Esophagus muscularis mucosa (tissue), 4 donors: ENCODE measurements around the gene SLC17A9. TPM values are rescaled to one million over a fixed set of nuclear protein-coding genes. Genes with fewer than 3 reads are reported as not detected.

ENCODE experiments used
- DNase-seq: peaks from one replicate; pipeline ENCODE4 v3.0.0-alpha.2; 2017; ENCODE audit errors: extremely low spot score
- H3K27ac ChIP-seq, 4 donors: fragments of 200-600 bp; sonication (generic); replicated peaks in 1 of 4; 1 replicate in 3 of 4; 2 replicates in 1 of 4; pipeline ENCODE4 v1.5.1; 2016 to 2019; ENCODE audit warnings: mild to moderate bottlenecking in 1 of 4
- H3K27me3 ChIP-seq, 4 donors: fragments of 200-600 bp; sonication (generic); one replicate each; pipeline versions ENCODE4 v1.5.1 to v1.6.0; 2016 to 2019
- H3K36me3 ChIP-seq, 4 donors: fragments of 200-600 bp; sonication (generic); one replicate each; pipeline ENCODE4 v1.5.1; 2016 to 2019
- H3K4me1 ChIP-seq, 4 donors: fragments of 200-600 bp; sonication (generic); one replicate each; pipeline ENCODE4 v1.5.1; 2016 to 2019
- H3K4me3 ChIP-seq, 4 donors: fragments of 200-600 bp; sonication (generic); 1 replicate in 2 of 4; 2 replicates in 2 of 4; pipeline ENCODE4 v1.5.1; 2016 to 2019; ENCODE audit warnings: mild to moderate bottlenecking in 4 of 4, moderate library complexity in 1 of 4
- H3K9me3 ChIP-seq, 4 donors: fragments of 200-600 bp; sonication (generic); 1 replicate in 3 of 4; 2 replicates in 1 of 4; pipeline ENCODE4 v1.5.1; 2016 to 2019
- EP300 ChIP-seq: sonication (generic); formaldehyde crosslinking; IDR thresholded peaks from one replicate; pipeline ENCODE4 v1.6.1; 2017; ENCODE audit warnings: antibody characterized with exemption
- POLR2A ChIP-seq: fragments of 450-650 bp; IDR thresholded peaks from one replicate; pipeline ENCODE4 v1.6.1; 2017; ENCODE audit warnings: antibody characterized with exemption, moderate library complexity, mild to moderate bottlenecking, low read depth
- POLR2AphosphoS5 ChIP-seq, 2 donors: sonication (generic); formaldehyde crosslinking; IDR thresholded peaks; one replicate each; pipeline ENCODE4 v1.6.1; 2017; ENCODE audit warnings: antibody characterized with exemption in 2 of 2
- WGBS: methylation state at CpG from one replicate; pipeline ENCODE4 v1.1.5; 2018; 5-methylcytosine and 5-hydroxymethylcytosine counted together
- intact Hi-C: fragments of 100-400 bp; cut with DNase I; formaldehyde crosslinking; loops from one replicate; pipeline ENCODE4 v1.15.1; 2023
- total RNA-seq, 4 donors: library from RNA; depleted of rRNA; stranded (reverse); fragments of >200 nt; gene quantifications; one replicate each; pipeline versions ENCODE4 v1.1.0 to v1.2.1, GENCODE V29; 2016
- TF ChIP-seq, protein P1 (sequence below), 3 experiments: fragments of 200-600 bp in 2 of 3; fragments of 450-650 bp in 1 of 3; sonication (generic) in 2 of 3; IDR thresholded peaks; one replicate each; pipeline ENCODE4 v1.5.1; 2017 to 2019; ENCODE audit warnings: antibody characterized with exemption in 3 of 3, mild to moderate bottlenecking in 2 of 3, moderate library complexity in 1 of 3

The SLC17A9 gene
- total RNA-seq, 4 donors from 2014 or later = 2.2 to 5.2 (median 2.7) TPM

GRCh38 chr20:63013207-63013606 lies 60.7 kb downstream of the SLC17A9 start:
- Histone ChIP-seq H3K27me3 (peaks cover 6 to 100% (median 39%) of the 10 kb centered on the region in 4 donors), H3K36me3 (no peaks in the 10 kb centered on the region), H3K4me1 (peaks cover 9 to 22% (median 15%) of the 10 kb centered on the region in 4 donors), H3K4me3 (no peak overlapping the region), H3K27ac (no peak overlapping the region), H3K9me3 (peaks cover 0 to 22% (median 15%) of the 10 kb centered on the region in 4 donors)
- intact Hi-C loops = no loop called here
- no peak for DNase-seq
- TF ChIP-seq, protein P1, sequence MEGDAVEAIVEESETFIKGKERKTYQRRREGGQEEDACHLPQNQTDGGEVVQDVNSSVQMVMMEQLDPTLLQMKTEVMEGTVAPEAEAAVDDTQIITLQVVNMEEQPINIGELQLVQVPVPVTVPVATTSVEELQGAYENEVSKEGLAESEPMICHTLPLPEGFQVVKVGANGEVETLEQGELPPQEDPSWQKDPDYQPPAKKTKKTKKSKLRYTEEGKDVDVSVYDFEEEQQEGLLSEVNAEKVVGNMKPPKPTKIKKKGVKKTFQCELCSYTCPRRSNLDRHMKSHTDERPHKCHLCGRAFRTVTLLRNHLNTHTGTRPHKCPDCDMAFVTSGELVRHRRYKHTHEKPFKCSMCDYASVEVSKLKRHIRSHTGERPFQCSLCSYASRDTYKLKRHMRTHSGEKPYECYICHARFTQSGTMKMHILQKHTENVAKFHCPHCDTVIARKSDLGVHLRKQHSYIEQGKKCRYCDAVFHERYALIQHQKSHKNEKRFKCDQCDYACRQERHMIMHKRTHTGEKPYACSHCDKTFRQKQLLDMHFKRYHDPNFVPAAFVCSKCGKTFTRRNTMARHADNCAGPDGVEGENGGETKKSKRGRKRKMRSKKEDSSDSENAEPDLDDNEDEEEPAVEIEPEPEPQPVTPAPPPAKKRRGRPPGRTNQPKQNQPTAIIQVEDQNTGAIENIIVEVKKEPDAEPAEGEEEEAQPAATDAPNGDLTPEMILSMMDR (IDR thresholded peaks at IDR 0.05) = no peak
- TF ChIP-seq POLR2A (no peak), EP300 (no peak), POLR2AphosphoS5 (IDR thresholded peaks at IDR 0.05) (no peak)

- TF ChIP-seq, protein P1 (IDR thresholded peaks at IDR 0.05) = no peak
- TF ChIP-seq EP300 = no peak
- no peak for TF ChIP-seq POLR2A
- no peak for TF ChIP-seq POLR2AphosphoS5 (IDR thresholded peaks at IDR 0.05)
- 19% methylated on average over 12 of the region's 12 CpGs for WGBS
- H3K27me3 ChIP-seq = peaks cover 4 to 99% (median 29%) of the 10 kb centered on the region in 4 donors
- H3K9me3 ChIP-seq = peaks cover 0 to 22% (median 15%) of the 10 kb centered on the region in 4 donors
- H3K27ac ChIP-seq = no peak overlapping the region
- H3K4me1 ChIP-seq = peaks cover 1 to 11% (median 4%) of the 10 kb centered on the region in 4 donors
- no peak overlapping the region for H3K4me3 ChIP-seq
- intact Hi-C loops = no loop called here
- no peaks in the 10 kb centered on the region for H3K36me3 ChIP-seq
- no peak for DNase-seq
These were observed 61.8 kb downstream of the SLC17A9 start for GRCh38 chr20:63014287-63014686.

GRCh38 chr20:63014710-63015109 lies 62.2 kb downstream of the SLC17A9 start:
- Histone ChIP-seq H3K36me3 (no peaks in the 10 kb centered on the region), H3K27ac (no peak overlapping the region), H3K27me3 (peaks cover 2 to 98% (median 25%) of the 10 kb centered on the region in 4 donors), H3K4me3 (no peak overlapping the region), H3K4me1 (peaks cover 0 to 7% (median under 1%) of the 10 kb centered on the region in 4 donors), H3K9me3 (peaks cover 0 to 22% (median 15%) of the 10 kb centered on the region in 4 donors)
- TF ChIP-seq EP300 (no peak), POLR2AphosphoS5 (IDR thresholded peaks at IDR 0.05) (no peak), POLR2A (no peak)
- TF ChIP-seq, protein P1 (IDR thresholded peaks at IDR 0.05) = no peak
- intact Hi-C loops = no loop called here
- 16% methylated on average over 8 of the region's 11 CpGs for WGBS
- no peak for DNase-seq

- Histone ChIP-seq H3K4me3 (no peak overlapping the region), H3K27ac (no peak overlapping the region), H3K4me1 (peaks cover 0 to 3% (median 0%) of the 10 kb centered on the region in 4 donors), H3K36me3 (no peaks in the 10 kb centered on the region), H3K9me3 (peaks cover 0 to 25% (median 16%) of the 10 kb centered on the region in 4 donors), H3K27me3 (peaks cover 0 to 95% (median 20%) of the 10 kb centered on the region in 4 donors)
- TF ChIP-seq, protein P1 (IDR thresholded peaks at IDR 0.05) = no peak
- TF ChIP-seq EP300 (no peak), POLR2AphosphoS5 (IDR thresholded peaks at IDR 0.05) (no peak), POLR2A (no peak)
- intact Hi-C loops = no loop called here
- 55% methylated on average over 2 of the region's 15 CpGs for WGBS
- no peak for DNase-seq
These were observed 62.7 kb downstream of the SLC17A9 start for GRCh38 chr20:63015147-63015661.
